Activated CD4-positive, alpha-beta T cell treated with anti-CD3 and anti-CD28 coated beads for 1 hour (primary cell): Measurements from ENCODE around the gene FRRS1.
"Not testable (repeated sequence)": the region's sequence is repeated elsewhere in the genome, so short reads cannot be mapped to it uniquely, and the experiment has no call there.

Experiments
- DNase-seq: peaks from one replicate; pipeline ENCODE4 v3.0.0-alpha.2; 2020

Gene FRRS1

DNA sequence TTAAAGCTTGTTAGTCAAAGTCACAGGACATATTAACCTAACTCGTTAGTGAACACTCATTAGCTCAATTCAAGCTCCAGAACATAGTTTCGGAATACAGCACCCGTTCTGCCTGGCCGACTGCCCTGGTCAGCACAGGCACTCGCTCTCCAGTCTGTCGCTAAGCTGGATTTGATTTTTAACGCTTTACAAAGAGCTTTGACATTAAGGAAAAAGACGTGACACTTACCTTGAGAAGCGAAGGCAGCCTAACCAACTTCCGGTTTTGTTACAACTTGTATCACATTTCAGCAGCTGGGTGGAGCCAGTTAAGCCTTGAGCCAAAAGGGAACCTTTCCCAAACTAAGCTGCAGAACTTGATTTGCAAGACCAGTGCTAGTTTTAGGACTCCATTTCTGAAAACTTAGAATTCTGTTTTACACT, at the start of gene FRRS1:
Gene FRRS1, minus strand, starts transcription at position 258 of the 423 bp plus-strand sequence. CDS start 17,867 bp downstream, outside the sequence.
- DNase-seq = no peak

- DNase-seq = no peak
Measured at GRCh38 chr1:99814373-99814900, 48.0 kb upstream of the FRRS1 start.

DNA sequence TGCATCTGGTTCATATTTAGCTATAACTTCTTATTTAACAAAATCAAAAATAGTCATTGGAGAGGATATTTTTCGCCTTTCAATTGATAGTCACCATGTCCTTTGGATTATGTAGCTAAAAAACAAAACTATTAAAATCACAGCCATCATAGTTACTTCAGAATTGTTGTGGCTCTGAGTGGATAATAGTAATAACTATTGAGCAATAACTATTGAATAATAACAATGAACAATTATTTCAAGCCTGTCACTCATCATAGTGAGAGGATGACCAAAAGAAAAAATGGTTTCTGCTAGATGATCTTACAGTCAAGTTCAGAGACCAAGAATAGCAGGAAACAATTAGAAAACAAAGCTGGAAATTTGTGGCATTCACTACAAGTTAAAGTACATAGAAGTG, 45.3 kb upstream of the FRRS1 start:
- DNase-seq = no peak

- no peak for DNase-seq
Measured at GRCh38 chr1:99811075-99811474, 44.6 kb upstream of the FRRS1 start.

GRCh38 chr1:99808391-99809115, 42.1 kb upstream of the FRRS1 start:
- DNase-seq = no peak

DNA sequence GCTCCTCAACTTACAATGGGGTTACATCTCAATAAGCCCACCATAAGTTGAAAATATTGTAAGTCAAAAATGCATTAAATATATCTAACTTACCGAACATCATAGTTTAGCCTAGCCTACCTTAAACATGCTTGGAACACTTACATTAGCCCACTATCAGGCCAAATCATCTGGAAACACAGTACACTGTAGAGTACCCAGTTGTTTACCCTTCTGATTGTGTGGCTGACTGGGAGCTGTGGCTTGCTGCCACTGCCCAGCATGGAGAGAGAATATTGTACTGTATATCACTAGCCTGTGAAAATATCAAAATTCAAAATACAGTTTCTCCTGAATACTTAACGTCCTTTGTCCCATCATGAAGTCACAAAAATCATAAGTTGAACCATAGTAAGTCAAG, 40.4 kb upstream of the FRRS1 start:
- DNase-seq = no peak

- no peak for DNase-seq
Measured at GRCh38 chr1:99801584-99801983, 35.1 kb upstream of the FRRS1 start.

DNA sequence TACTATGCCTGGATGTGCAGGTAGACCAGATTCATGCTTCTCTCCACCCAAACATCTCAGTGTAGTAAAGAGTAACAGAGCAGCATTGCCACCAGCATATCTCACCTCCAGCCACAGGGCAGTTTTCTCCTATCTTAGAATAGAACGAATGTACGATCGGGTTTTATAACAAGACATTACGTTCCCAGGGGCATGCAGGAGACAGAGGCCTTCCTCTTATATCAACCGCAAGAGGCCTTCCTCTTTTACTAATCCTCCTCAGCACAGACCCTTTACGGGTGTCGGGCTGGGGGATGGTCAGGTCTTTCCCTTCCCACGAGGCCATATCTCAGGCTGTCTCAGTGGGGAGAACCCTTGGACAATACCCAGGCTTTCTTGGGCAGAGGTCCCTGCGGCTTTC, 27.4 kb upstream of the FRRS1 start:
- DNase-seq = not testable (repeated sequence)

GRCh38 chr1:99789715-99790114, 23.3 kb upstream of the FRRS1 start:
- no peak for DNase-seq

GRCh38 chr1:99788896-99789295, 22.5 kb upstream of the FRRS1 start:
- DNase-seq = no peak

DNA sequence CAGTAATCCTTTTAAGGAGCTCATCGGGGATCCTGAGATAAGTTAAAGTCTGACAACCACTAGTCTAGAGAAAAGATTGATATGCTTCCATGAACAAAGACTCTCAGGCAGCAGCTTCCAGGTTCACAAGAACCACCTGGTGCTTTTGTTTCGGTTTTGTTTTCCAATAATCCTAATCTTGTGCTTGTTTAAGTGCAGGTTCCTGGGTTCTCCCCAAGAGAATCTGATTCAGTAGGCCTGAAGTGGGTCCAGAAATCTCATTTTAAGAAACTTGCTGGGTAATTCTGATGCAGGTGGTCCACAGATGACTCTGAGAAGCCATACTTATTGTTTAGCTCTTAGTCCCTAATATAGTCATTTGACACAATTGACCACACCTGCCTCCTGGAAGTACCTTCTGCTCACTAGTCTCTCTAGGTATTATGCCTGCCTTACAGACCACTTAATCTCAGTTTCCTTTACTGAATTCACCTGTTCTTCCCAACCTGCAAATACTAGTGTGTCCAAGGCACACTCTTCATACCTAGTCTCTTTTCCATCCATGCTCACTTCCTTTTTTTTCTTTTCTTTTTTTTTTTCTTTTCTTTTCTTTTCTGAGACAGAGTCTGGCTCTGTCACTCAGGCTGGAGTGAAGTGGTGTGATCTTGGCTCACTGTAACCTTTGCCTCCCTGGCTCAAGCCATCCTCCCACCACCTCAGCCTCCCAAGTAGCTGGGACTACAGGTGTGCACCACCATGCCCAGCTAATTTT, 20.5 kb upstream of the FRRS1 start:
- DNase-seq = no peak

- no peak for DNase-seq
Measured at GRCh38 chr1:99784809-99785255, 18.4 kb upstream of the FRRS1 start.

DNA sequence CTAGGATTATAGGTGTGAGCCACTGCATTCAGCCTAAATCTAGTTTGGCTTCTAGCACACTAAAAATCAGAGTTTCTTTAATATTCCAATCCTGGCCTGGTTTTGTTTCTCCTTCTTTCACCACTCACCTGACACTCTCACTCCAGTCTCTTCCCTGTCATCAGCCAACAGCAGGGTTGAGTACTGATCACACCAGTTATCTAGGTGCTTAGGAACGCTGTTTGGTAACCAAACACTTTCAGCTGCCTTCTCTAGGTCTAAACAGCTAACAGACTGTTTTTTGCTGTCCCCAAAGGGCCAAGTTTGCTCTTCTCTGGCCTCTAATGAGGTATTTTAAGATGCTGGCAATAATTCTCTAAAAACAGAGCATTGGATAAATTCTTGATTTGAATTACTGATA, 17.7 kb upstream of the FRRS1 start:
- no peak for DNase-seq

- DNase-seq = no peak
Measured at GRCh38 chr1:99782920-99783319, 16.5 kb upstream of the FRRS1 start.

DNA sequence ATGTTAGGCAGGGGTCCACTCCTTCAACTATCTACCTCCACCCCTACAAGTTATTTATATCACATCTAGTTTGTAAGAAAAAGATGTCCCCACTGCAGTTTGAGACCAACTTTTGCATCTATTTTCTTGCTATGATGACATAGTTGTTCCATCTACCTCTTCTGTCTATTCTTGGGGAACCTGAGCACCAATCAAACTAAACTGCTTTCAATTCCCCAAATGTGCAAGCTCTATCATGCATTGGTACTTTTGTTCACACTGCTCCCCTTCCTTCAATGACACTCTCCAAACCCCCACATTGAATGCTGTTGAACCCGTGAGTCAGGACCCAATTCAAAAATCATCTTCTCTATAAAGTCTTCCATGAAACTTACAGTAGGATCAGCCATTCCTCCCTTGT, 16.0 kb upstream of the FRRS1 start:
- no peak for DNase-seq

DNA sequence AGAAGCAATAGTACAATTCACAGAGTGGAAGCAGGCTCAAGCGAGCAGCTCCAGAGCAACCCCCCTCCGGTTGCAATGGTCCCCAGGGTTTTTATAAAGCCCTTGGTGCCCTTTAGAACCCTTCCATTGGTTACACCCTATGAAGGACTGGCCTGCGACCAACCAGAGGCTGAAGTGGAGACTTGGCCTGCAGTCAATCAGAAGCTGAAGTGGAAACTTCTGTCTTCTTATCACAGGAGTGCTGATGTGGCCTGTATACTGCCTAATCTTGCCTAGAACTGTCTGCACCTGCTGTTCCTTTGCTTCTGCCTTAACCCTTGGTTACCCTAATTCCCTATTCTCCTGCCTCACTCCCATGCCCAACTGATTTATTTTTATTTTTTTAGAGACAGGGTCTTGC, 15.4 kb upstream of the FRRS1 start:
- DNase-seq = no peak

- no peak for DNase-seq
Measured at GRCh38 chr1:99777752-99778151, 11.3 kb upstream of the FRRS1 start.

DNA sequence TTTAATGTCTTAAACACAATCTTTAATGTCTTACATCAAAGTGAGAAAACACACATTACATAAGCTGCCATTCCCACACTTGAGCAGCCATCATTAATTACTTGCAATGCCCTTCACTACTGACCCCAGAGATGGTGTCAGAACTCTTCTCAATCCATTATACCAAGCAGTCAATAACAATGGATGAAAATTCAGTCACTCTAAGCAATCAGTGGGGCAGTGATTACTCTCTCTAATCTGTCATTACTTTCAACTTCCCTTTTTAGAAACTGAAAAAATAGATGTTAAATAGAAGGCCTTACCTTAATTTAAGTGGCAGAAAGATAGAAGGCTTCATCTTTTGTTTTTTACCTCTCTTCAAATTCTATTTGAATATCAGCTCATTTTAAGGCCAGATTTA, 9.7 kb upstream of the FRRS1 start:
- no peak for DNase-seq

DNA sequence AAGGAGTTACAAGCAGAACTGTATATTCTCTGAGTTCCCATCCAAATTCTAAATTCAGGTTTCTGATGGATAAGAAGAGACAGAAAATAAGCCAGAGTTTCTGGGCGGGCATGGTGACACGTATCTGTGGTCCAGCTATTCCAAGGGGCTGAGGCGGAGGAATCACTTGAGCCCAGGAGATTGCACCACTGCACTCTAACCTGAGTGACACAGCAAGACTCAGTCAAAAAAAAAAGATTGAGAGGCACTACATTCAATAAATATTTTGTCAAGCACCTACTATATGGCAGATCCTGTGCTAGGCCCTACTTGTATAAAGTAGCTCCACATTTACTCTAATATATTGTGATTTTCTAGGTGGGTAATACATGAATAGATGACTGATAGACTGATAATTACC, 6.4 kb upstream of the FRRS1 start:
- no peak for DNase-seq

DNA sequence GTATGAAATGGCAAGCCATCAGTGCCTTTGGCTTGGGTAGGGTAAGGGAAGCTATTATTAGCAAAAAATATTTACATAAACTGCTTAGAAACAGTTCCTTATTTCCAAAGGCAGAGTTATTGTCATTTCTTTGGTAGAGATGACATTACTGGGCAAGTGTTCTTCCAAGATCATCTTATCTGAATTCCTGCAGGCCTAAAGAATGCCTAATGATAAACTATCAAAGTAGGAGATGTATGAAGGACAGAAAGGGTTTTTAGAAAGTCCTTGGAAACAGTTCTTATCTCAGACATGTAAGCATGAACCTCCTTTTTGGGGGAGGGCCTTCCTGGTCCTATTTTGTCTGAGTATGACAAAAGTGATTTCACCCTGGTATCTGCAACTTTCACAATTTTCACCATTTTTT, 5.1 kb upstream of the FRRS1 start:
- no peak for DNase-seq

GRCh38 chr1:99768524-99769245, 2.2 kb upstream of the FRRS1 start:
- no peak for DNase-seq

DNA sequence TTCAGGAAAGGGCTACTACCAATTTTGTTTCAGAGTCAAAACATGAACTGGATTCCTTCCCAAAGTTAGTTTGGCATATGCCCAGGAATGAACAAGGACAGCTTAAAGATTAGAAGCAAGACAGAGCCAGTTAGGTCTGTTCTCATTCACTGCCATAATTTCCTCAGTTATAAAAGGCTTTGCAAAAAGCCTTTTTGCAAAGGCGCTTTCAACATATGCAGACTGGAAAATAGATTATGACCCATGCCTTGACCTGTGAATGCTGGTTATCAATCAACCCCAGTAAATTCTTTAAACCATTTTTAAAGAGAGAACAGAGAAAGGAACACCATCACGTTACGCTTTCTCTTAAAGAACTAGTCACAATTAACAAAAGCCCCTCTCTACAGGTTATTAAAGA, 1.7 kb upstream of the FRRS1 start:
- DNase-seq = no peak

- DNase-seq = no peak
Measured at GRCh38 chr1:99764909-99765308, 1.5 kb downstream of the FRRS1 start.

- DNase-seq = no peak
Measured at GRCh38 chr1:99764439-99764838, 2.0 kb downstream of the FRRS1 start.
